Lung (tissue), 12 donors: ENCODE results near the gene SLC25A53. TPM values are rescaled to one million over a fixed set of nuclear protein-coding genes. Genes with fewer than 3 reads are reported as not detected.
A peak's percentile ranks its signal among the peaks of the same experiment; 100 is the strongest.
"Not testable (repeated sequence)": the region's sequence is repeated elsewhere in the genome, so short reads cannot be mapped to it uniquely, and the experiment has no call there.

ENCODE experiments used
- ATAC-seq: fragments of 200-7000 bp; cut with Tn5 transposase; one replicate; pipeline ENCODE4 v1.9.1; 2020; ENCODE audit warnings: moderate number of reproducible peaks; ENCODE audit not compliant: insufficient read depth, low FRiP score
- DNase-seq, 3 donors: peaks; one replicate each; pipeline ENCODE4 v3.0.0-alpha.2; 2013 to 2017
- H3K27ac ChIP-seq, 2 donors: one replicate each; pipeline ENCODE4 v1.5.1; 2013; ENCODE audit warnings: mild to moderate bottlenecking in 2 of 2, moderate library complexity in 2 of 2, control low read depth in 1 of 2, inconsistent platforms in 1 of 2, low read depth in 1 of 2, low read length in 1 of 2
- H3K27me3 ChIP-seq, 3 donors: one replicate each; pipeline ENCODE4 v1.5.1; 2013; ENCODE audit warnings: low read length in 2 of 3; ENCODE audit not compliant: control insufficient read depth in 3 of 3, insufficient read depth in 3 of 3
- H3K36me3 ChIP-seq, 4 donors: one replicate each; pipeline ENCODE4 v1.5.1; 2013; ENCODE audit warnings: low read length in 4 of 4, mild to moderate bottlenecking in 1 of 4, moderate library complexity in 1 of 4; ENCODE audit not compliant: control insufficient read depth in 4 of 4, insufficient read depth in 4 of 4
- H3K4me1 ChIP-seq, 5 donors: one replicate each; pipeline ENCODE4 v1.5.1; 2013; ENCODE audit warnings: low read length in 5 of 5, mild to moderate bottlenecking in 2 of 5, moderate library complexity in 1 of 5; ENCODE audit not compliant: control insufficient read depth in 5 of 5, insufficient read depth in 5 of 5
- H3K4me3 ChIP-seq: one replicate; pipeline ENCODE4 v1.5.1; 2013; ENCODE audit warnings: mild to moderate bottlenecking, control low read depth, moderate library complexity
- H3K9ac ChIP-seq, 2 donors: one replicate each; pipeline ENCODE4 v1.5.1; 2013; ENCODE audit warnings: low read length in 2 of 2, control low read depth in 1 of 2; ENCODE audit not compliant: insufficient read depth in 1 of 2
- H3K9me3 ChIP-seq, 4 donors: one replicate each; pipeline ENCODE4 v1.5.1; 2013; ENCODE audit warnings: low read length in 3 of 4, mild to moderate bottlenecking in 1 of 4, moderate library complexity in 1 of 4; ENCODE audit not compliant: control insufficient read depth in 4 of 4, insufficient read depth in 3 of 4
- WGBS, 2 donors: extraction: QIAGEN DNeasy Blood & Tissue Kit; methylation state at CpG; one replicate each; pipeline ENCODE4 v1.1.7; 2013; 5-methylcytosine and 5-hydroxymethylcytosine counted together
- polyA plus RNA-seq, 2 donors: library from polyadenylated mRNA; stranded (reverse); fragments of 200-250 nt; gene quantifications; one replicate each; pipeline ENCODE4 v1.2.1, GENCODE V29; 2013
- total RNA-seq, 2 donors: library from RNA; depleted of rRNA in 1 of 2; stranded (reverse); fragments of >200 nt in 1 of 2; gene quantifications; one replicate each; pipeline ENCODE4 v1.2.1, GENCODE V29; 2014 to 2021
- TF ChIP-seq, protein P1 (sequence below): IDR thresholded peaks from 2 replicates; pipeline ENCODE4 v1.5.1; 2012; ENCODE audit warnings: mild to moderate bottlenecking; ENCODE audit errors: control extremely low read depth, extremely low read depth
- donor health status: control.
- donor health status: control.
- donor health status: Bipolar disorder and iron deficiency.
- donor health status: healthy.
- donor health status: DM: yes; HTN: yes; CAD: no.

The SLC25A53 gene
- total and polyA plus RNA-seq, 4 donors: 4.8 to 29.4 (median 5.9) TPM

DNA sequence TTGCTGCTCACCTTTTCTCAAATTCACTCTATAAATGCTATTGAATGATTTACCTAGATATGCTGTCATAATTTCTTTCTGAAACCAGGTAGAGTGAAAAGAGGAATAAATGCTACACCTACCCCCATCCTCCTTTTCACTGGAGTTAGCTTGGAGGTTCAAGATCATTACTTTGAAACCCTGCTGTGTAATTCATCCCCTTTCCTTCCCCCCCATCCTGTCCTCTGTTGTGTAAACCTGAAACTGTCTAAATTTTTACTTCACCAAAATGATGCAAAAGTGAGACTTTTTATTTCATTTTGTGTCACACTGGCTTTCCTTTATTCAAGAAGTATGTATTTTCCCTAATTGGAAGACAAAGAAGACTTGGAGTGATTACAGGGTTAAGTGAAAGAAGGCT is 39.0 kb downstream of the SLC25A53 start:
- DNase-seq: no peak
- no peaks in the 10 kb centered on the region for H3K9me3 ChIP-seq
- no peak overlapping the region for H3K27ac ChIP-seq
- peaks cover 0 to 46% (median 13%) of the 10 kb centered on the region in 3 donors for H3K27me3 ChIP-seq
- TF ChIP-seq, protein P1, sequence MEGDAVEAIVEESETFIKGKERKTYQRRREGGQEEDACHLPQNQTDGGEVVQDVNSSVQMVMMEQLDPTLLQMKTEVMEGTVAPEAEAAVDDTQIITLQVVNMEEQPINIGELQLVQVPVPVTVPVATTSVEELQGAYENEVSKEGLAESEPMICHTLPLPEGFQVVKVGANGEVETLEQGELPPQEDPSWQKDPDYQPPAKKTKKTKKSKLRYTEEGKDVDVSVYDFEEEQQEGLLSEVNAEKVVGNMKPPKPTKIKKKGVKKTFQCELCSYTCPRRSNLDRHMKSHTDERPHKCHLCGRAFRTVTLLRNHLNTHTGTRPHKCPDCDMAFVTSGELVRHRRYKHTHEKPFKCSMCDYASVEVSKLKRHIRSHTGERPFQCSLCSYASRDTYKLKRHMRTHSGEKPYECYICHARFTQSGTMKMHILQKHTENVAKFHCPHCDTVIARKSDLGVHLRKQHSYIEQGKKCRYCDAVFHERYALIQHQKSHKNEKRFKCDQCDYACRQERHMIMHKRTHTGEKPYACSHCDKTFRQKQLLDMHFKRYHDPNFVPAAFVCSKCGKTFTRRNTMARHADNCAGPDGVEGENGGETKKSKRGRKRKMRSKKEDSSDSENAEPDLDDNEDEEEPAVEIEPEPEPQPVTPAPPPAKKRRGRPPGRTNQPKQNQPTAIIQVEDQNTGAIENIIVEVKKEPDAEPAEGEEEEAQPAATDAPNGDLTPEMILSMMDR: no peak
- H3K4me3 ChIP-seq: no peak overlapping the region
- no peak for ATAC-seq
- no peaks in the 10 kb centered on the region for H3K36me3 ChIP-seq
- no peak overlapping the region for H3K9ac ChIP-seq
- no peaks in the 10 kb centered on the region for H3K4me1 ChIP-seq

DNA sequence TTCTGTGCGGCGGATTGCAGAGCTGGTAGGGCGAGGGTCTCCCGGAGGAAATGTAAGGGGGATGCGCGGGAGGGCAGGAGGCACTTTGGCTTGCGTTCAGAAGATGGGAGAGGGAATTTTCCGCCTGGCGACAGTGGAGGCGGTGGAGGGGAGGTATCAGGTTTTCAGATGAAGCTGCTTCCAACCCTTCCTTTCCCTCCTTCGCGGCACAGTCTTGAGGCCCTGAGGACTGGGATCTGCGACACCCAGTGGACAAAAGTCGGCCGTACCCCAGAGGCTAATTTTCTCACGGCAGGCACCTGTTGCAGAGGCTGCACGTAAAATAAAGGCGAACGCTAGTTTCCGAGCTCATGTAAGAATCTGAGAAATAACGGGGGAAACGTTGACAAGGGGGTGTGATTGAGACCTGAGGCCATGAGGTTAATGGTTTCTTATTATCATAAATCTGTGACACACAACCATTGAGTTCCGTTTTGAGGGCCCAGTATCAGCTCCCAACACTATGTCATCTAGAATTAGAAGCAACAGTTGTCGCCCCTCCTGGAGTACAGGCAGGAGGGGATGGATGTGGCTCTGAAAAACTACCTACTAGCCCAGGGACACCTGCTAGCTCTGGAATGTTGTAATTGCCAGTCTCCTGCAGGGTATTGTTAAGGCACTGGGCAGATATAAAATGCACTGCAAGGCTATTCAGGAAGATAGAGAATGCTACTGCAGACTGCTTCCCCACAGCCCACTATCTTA is 43.4 kb downstream of the SLC25A53 start:
- ATAC-seq (peak; percentile 63), DNase-seq (peak; percentile 68 to 76 (median 69))
- 8 to 31% methylated on average over 17 to 24 of the region's 24 CpGs for WGBS, 2 donors
- peaks cover 0 to 39% (median 13%) of the 10 kb centered on the region in 3 donors for H3K27me3 ChIP-seq
- no peaks in the 10 kb centered on the region for H3K36me3 ChIP-seq
- TF ChIP-seq, protein P1: peak; percentile 11
- peak overlapping the region; percentile 2 for H3K4me3 ChIP-seq
- no peaks in the 10 kb centered on the region for H3K4me1 ChIP-seq
- no peak overlapping the region for H3K9ac ChIP-seq
- no peaks in the 10 kb centered on the region for H3K9me3 ChIP-seq
- no peak overlapping the region for H3K27ac ChIP-seq

DNA sequence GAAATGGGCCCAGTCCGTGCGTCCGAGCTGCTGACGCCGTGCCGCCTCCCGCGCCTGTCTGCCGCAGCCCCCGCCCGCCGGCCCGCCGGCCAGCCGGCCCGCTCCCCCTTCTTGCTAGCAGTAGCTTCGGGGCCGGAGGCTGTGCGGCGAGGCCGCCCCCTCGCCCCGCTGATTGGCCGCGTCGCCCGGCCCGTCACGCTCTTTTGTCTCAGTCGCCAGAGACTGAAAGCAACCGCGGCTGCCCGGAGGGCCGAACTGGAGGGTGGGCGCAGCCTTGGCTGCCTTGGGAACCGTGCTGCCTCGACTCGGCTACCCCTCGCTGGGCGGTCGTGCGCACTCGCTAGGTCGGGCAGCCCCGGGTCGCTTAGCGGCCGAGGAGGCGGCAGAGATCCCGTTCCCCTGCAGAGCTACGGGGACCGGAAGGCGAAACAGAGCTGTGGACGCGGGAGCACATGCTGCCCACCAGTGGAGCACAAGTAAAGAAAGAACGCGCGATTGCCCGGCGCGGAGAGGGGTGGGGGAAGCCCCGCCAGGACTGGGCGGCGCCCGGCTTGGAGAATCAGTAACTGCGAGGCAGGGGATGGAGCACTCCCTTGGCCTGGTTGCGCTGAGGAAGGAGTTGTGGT is 44.4 kb downstream of the SLC25A53 start, which contains the start of gene ZCCHC18:
TSS of gene ZCCHC18 (plus strand) at position 198 of the 626 bp plus-strand sequence. CDS start 1,589 bp downstream, outside the sequence.
- ATAC-seq (peak; percentile 64), DNase-seq (peak; percentile 78 to 85 (median 83))
- peaks cover 0 to 48% (median 18%) of the 10 kb centered on the region in 3 donors for H3K27me3 ChIP-seq
- H3K4me3 ChIP-seq: peak within 1 kb of the TSS; percentile 22
- no peaks in the 10 kb centered on the region for H3K9me3 ChIP-seq
- TF ChIP-seq, protein P1: no peak
- H3K27ac ChIP-seq: peak within 1 kb of the TSS in 1 of 2 donors; percentile 37
- H3K36me3 ChIP-seq: no peaks in the 10 kb centered on the region
- WGBS, 2 donors: 1 to 33% methylated on average over 14 to 67 of the region's 67 CpGs
- peak within 1 kb of the TSS; percentile 21 to 44 for H3K9ac ChIP-seq
- H3K4me1 ChIP-seq: no peaks in the 10 kb centered on the region

DNA sequence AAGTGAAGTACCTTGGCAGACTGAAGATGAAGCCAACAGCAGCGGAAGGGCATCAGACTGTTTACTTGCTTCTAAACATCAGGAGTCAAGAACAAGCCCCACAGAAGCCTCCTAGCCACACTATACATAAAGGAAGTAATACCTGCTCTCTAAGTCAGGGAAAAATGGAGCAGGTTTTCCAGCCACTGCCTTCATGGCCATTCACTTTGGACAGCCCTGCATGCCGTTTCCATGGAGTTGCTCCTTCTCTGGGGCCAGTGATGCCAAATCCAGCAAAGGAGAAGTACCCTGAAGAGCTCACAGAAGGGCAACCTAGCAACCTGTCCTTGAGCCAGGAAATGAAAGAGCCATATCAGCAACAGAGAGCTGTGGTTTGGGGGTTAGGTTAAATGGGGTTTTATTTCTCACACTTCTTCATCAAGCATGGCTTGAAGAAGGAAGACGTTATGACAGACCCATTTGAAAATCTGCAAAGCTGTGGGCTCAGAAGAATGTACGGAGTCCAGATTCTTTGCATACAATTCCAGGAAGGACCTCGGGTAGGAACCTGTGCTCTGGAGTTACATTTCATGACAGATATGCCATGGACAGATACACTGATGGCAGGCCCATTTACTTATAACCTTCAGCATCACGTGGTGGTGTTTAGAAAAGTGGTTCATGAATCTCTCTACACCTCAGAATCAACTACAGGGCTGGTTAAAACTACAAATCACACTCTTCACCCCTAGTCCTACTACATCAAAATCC is 46.1 kb downstream of the SLC25A53 start:
- H3K27me3 ChIP-seq: peaks cover 6 to 41% (median 19%) of the 10 kb centered on the region in 3 donors
- not testable (repeated sequence) for H3K9ac ChIP-seq, H3K9me3 ChIP-seq, H3K27ac ChIP-seq, H3K36me3 ChIP-seq, DNase-seq, ATAC-seq, H3K4me3 ChIP-seq, H3K4me1 ChIP-seq
- 52 to 53% methylated on average over 6 of the region's 6 CpGs for WGBS, 2 donors
